Measurements from ENCODE around the gene MCUB. TPM values are rescaled to one million over a fixed set of nuclear protein-coding genes. Genes with fewer than 3 reads are reported as not detected.

Gene MCUB
- total and polyA plus RNA-seq, 2 donors (not counting 3 experiments of a cell fraction or from before 2014, with no cell fraction given): 32.5 to 53.8 TPM

DNA sequence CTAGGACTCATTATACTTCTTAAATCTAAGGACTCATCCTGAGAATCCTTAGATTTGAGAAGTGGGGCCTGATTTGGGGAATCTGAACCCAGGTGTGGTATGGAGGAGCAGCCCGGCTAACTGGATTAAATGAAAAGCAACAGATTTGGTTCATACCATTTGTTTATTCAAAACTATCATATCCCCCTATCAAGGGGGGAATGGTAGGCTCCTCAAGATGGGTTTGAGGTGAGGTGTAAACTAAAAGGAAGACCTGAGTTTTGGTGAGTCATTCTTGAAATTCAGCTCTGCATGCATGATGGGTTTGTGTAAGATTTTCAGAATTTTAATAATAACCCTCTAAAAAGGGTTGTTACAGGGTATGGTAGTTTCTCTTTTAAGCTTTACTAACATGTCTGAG is 89.8 kb downstream of the MCUB start:
- Histone ChIP-seq H3K36me3 (ENCODE audit: control insufficient read depth in 2 of 2, extremely low read depth in 1 of 2, insufficient read depth in 2 of 2, low read length in 2 of 2) (no peaks in the 10 kb centered on the region), H3K9me1 (replicated peaks; ENCODE audit: control insufficient read depth, extremely low read depth, insufficient read depth, low read length) (no peaks in the 10 kb centered on the region), H3K4me1 (ENCODE audit: control insufficient read depth, extremely low read depth, insufficient read depth, low read length) (peaks cover 11% of the 10 kb centered on the region), H3K4me2 (ENCODE audit: insufficient read depth, low read length) (no peak overlapping the region), H3K9ac (replicated peaks; ENCODE audit: extremely low read depth, insufficient read depth, low read length) (no peak overlapping the region), H3K27me3 (ENCODE audit: control insufficient read depth in 2 of 2, insufficient read depth in 2 of 2, low read length in 2 of 2) (no peaks in the 10 kb centered on the region), H3K4me3 (replicated peaks in 1 of 3; ENCODE audit: insufficient read depth in 1 of 3, low read depth in 1 of 3, low read length in 3 of 3) (no peak overlapping the region), H3K27ac (ENCODE audit: insufficient read depth, low read depth, low read length) (no peak overlapping the region), H3K9me3 (replicated peaks; ENCODE audit: control insufficient read depth, insufficient read depth, low read length) (no peaks in the 10 kb centered on the region), H2AFZ (ENCODE audit: low read depth, low read length) (no peak overlapping the region), H4K20me1 (replicated peaks; ENCODE audit: control insufficient read depth, extremely low read depth, insufficient read depth, low read length) (no peaks in the 10 kb centered on the region), H3K79me2 (ENCODE audit: control insufficient read depth, insufficient read depth, low read length) (no peaks in the 10 kb centered on the region)
- intact Hi-C loops (cut with micrococcal nuclease) (loop anchor here (2.0 kb wide), 1 partner anchor 217 kb away; the partner anchor contains the start of gene SEC24B), dilution Hi-C loops (cut with MboI; ENCODE audit: extremely low pct_ligation_motif_present, low sequenced_read_pairs) (no loop called here)
- ChIA-PET CTCF (no interaction called here), POLR2A (no interaction called here)
- FAIRE-seq: no peak
- no peak for DNase-seq (ENCODE audit: low read depth, low spot score)
- no TSS peak for BruUV-seq (replicated peaks)
- TF ChIP-seq POLR2A (IDR thresholded peaks at IDR 0.05; ENCODE audit: low read depth, low read length) (no peak), EZH2 (IDR thresholded peaks at IDR 0.05; ENCODE audit: borderline replicate concordance, low read depth, low read length, severe bottlenecking) (no peak), GATA2 (IDR thresholded peaks at IDR 0.05; ENCODE audit: insufficient read depth, insufficient read length, low read depth, low read length) (no peak), JUN (IDR thresholded peaks at IDR 0.05; ENCODE audit: borderline replicate concordance, insufficient read depth, insufficient read length, low read depth) (no peak), MYC (IDR thresholded peaks at IDR 0.05; ENCODE audit: low read depth, low read length) (no peak)
- TF ChIP-seq, protein P1, sequence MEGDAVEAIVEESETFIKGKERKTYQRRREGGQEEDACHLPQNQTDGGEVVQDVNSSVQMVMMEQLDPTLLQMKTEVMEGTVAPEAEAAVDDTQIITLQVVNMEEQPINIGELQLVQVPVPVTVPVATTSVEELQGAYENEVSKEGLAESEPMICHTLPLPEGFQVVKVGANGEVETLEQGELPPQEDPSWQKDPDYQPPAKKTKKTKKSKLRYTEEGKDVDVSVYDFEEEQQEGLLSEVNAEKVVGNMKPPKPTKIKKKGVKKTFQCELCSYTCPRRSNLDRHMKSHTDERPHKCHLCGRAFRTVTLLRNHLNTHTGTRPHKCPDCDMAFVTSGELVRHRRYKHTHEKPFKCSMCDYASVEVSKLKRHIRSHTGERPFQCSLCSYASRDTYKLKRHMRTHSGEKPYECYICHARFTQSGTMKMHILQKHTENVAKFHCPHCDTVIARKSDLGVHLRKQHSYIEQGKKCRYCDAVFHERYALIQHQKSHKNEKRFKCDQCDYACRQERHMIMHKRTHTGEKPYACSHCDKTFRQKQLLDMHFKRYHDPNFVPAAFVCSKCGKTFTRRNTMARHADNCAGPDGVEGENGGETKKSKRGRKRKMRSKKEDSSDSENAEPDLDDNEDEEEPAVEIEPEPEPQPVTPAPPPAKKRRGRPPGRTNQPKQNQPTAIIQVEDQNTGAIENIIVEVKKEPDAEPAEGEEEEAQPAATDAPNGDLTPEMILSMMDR (IDR thresholded peaks at IDR 0.05; ENCODE audit: extremely low read depth in 1 of 2, insufficient read depth in 1 of 2, low read depth in 1 of 2, low read length in 2 of 2): no peak
- TF ChIP-seq, protein P2, sequence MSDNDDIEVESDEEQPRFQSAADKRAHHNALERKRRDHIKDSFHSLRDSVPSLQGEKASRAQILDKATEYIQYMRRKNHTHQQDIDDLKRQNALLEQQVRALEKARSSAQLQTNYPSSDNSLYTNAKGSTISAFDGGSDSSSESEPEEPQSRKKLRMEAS (IDR thresholded peaks at IDR 0.05; ENCODE audit: insufficient read depth, insufficient read length): no peak

Data from endothelial cell of umbilical vein (primary cell).